NCI-H1694 (cell line): Measurements from ENCODE around the gene CACNA2D3.

Experiments
- DNase-seq: peaks from one replicate; lab custom pipeline; 2025; lab: John Stamatoyannopoulos, UW

CACNA2D3 gene

DNA sequence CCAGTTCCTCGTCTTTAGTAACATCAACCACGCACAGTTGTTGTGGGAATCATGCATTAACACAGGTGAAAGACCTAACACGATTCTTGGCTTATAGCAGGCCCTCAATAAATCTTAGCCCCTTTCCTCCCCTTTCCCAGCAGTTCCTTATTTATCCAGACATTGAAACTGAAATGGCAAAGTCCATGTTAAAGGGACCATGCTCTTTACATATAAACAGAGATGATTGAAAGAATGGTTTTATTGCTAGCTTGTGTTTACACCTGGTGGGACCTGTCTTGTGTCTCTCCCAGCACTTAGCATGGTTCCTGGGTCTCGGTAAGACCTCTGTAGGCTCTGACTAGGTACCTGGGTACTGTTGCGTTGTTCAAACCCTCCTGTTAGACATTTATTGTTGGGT is 553.7 kb downstream of the CACNA2D3 start:
- no peak for DNase-seq

DNA sequence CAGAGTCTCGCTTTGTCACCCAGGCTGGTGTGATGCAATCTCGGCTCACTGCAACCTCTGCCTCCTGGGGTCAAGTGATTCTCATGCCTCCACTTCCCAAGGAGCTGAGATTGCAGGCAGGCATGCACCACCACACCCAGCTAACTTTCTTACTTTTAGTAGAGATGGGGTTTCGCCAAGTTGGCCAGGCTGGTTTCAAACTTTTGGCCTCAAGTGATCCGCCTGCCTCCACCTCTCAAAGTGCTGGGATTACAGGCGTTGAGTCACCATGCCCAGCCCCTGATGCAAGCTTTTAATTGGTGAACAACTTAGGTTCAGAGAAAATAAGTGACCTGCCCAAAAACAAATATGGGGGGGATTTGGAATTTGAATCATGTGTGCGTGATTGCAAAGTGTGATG is 559.4 kb downstream of the CACNA2D3 start:
- DNase-seq, result no peak

- DNase-seq, result no peak
Measured at GRCh38 chr3:54685213-54685612, 562.9 kb downstream of the CACNA2D3 start.

DNA sequence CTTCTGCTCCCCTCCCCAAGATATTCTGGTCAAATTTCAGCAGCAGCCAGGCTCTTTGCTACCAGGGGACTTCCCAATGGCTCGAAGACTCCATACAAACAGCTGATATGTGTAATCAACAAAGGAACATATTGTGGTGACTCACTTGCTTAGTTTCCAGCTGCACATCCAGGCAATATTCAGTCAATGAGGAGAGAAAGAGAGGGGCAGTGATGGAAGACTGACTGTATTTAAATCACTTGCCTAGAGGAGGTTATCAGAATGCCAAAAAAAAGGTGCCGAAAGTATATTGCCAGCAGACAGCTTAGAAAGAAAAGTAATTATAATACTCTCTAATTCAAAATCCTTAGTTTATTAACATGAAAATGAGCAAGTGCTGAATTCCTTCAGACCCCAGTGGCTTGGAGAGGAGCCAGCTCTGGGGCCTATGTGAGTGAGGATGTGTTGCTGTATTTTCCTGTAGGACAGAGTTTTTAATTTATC is 569.0 kb downstream of the CACNA2D3 start:
- DNase-seq, result no peak

- no peak for DNase-seq
Measured at GRCh38 chr3:54696313-54696712, 574.0 kb downstream of the CACNA2D3 start.

- DNase-seq, result no peak
Measured at GRCh38 chr3:54698054-54698453, 575.7 kb downstream of the CACNA2D3 start.

GRCh38 chr3:54703923-54704322 is 581.6 kb downstream of the CACNA2D3 start:
- DNase-seq, result no peak

DNA sequence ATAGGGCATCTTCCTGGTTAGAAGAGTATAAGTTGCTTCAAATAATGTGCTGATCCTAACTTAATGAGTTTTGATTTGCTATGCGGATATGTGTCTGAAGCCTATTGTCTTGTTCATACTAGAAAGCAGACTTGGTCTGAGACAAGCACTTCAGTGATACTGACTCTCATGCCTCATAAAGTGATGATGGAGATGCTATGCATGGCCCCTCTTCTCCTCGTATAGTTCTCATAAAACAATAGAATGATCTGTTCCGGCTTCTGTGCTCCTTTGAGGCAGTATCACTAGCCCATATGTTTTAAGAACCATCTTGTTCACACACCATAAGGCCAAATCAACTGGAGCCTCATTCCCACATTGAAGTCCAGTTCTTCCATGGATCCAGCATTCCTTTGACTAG is 583.4 kb downstream of the CACNA2D3 start:
- DNase-seq, result no peak

DNA sequence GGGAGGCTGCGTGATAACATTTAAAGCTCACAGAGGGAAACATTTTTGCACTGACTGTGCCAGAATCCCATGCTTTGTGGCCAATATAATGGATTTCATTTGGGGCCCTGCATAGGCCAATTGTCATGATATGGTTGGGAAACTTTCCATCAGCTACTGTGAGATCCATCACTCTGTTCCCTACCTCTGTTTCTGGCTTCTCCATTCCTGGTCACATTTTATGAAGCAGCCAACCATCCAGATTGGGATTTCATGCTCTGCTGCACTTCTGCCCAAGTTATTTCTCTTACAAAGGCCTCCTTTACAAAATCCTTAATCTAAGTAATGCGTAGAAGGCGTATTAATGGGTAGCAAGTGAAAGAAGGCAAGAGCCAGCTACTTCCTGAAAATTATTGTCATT is 584.4 kb downstream of the CACNA2D3 start:
- peak; percentile 11 for DNase-seq

DNA sequence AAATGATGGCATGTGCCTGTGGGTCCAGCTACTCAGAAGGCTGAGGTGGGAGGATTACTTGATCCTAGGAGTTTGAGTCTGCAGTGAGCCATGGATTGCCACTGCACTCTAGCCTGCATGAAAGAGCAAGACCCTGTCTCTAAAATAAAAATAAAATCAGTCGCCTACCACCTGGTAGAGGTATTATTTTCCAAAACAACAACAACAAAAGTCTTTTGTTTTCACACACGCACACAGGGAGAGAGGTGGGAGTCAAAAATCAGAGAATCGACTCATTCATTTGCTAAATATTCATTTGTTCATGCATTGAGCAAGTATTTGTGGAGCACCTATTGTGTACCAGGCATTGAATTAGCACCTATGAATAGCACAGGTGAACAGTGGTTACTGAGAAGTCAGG is 587.4 kb downstream of the CACNA2D3 start:
- DNase-seq, result no peak

GRCh38 chr3:54710954-54711353 is 588.6 kb downstream of the CACNA2D3 start:
- no peak for DNase-seq

DNA sequence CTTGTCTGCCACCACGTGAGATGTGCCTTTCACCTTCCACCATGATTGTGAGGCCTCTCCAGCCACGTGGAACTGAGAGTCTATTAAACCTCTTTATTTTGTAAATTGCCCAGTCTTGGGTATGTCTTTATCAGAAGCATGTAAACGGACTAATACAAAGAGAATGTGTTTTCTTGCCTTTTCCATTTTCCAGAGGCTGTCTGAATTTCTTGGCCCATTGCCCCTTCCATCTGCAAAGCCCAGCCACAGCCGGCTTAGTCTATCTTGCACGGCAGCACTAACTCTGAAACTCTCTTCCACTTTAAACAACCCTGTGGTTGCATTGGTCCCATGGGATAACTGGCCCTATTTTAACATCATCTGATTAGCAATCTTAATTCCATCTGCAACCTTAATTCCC is 590.2 kb downstream of the CACNA2D3 start:
- DNase-seq, result no peak

DNA sequence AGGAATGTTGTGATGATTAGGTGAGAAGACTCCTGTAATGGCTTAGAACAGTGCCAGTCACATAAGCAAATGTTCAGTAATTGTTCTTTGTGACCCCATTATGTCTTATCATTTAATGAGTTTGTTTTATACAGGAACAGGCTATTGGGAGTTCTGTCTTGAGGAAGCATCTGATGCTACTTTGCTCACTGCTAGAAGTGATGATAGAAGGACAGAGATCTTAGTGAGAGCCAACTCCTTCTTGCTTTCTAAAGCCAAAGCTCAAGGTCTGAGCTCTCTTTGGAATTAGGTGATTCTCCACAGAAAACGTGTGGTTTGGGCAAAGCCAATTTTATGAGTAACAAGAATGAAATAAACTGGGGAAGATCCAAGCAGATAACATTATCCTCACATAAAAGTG is 590.7 kb downstream of the CACNA2D3 start:
- no peak for DNase-seq

DNA sequence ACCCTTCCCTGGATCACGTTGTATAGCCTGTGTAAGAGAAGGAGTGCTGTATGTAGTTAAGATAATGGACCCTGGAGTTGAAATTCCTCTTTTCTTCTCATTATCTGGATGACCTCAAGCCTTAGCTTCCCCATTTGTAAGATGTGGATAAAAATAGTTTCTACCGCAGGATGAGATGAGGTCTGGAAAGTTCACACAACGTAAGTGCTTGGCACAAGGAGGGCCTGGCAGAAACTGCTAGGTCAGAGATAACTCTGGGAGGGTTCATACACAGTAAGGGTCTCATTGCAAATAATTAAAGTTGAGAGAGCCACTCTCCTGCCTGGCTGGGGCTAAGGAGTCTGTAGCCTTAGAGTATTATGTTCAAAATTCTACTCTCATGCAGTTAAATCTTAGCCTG is 591.1 kb downstream of the CACNA2D3 start:
- no peak for DNase-seq

- no peak for DNase-seq
Measured at GRCh38 chr3:54714035-54714434, 591.7 kb downstream of the CACNA2D3 start.

DNA sequence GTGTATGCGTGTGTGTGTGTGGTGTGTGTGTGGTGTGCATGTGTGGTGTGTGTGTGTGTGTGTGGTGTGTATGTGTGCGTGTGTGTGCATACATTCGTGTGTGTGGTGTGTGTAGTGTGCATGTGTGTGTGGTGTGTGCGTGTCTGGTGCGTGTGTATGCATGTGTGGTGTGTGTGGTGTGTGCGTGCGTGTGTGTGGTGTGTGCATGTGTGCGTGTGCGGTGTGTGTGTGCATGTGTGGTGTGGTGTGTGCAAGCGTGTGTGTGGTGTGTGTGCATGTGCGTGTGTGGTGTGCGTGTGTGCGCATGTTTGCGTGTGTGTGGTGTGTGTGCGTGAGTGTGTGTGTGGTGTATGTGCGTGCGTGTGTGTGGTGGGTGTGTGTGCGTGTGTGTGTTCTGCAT is 595.2 kb downstream of the CACNA2D3 start:
- no peak for DNase-seq

GRCh38 chr3:54719914-54720313 is 597.6 kb downstream of the CACNA2D3 start:
- DNase-seq, result no peak

DNA sequence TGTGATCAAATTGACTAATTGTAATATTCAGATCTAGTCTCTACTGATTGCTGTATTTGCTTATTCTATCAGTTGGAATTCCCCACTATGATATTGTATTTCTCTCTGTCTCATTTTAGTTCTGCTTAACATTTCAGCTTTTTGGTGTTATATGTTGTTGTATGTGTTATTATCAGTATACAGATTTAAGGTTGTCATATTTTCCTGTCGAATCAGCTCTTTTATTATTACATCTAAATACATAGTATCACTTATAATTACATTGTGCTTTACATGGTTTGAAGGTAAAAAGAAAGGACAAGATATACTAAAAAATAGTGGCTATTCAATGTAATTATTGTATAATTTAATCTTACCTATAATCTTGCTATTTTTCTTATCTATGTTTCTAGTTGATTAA is 598.3 kb downstream of the CACNA2D3 start:
- no peak for DNase-seq

DNA sequence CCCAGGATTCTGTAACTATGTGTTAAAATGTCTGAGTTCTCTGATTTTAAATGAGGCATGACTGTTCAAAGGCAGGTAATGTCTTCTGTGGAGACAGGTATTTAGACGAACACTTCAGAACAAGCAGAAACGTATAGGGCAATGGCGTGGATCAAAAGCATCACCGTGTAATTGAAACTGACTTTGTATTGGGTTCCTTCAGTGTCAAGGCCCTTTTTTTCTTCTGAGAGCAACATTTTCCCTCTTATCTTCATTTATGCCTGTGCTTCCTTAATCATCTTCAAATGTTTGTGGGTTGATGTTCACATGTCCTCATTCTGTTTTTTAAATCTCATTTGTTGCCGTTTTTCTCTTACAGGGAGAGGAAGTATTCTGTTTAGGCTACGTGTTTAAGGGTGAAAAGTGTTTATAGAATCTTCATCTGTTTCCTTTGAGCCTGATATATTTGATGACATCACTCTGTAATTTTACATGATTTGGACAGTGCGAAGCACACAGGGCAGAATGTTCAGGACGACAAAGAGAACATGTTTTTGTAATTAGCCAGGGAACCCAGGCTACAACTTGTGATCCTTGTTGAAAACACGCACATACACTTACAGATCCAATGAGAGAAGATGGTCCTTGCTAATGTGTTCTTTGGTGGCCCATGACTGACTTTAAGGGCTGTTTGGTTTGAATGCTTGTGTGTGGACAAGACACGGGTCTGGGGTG is 609.5 kb downstream of the CACNA2D3 start:
- DNase-seq, result no peak

- DNase-seq, result peak; percentile 81
Measured at GRCh38 chr3:54733106-54734006, 611.0 kb downstream of the CACNA2D3 start.

GRCh38 chr3:54736459-54736858 is 614.1 kb downstream of the CACNA2D3 start:
- DNase-seq, result no peak

GRCh38 chr3:54743755-54744154 is 621.4 kb downstream of the CACNA2D3 start:
- no peak for DNase-seq

GRCh38 chr3:54744291-54744690 is 621.9 kb downstream of the CACNA2D3 start:
- DNase-seq, result no peak
